Fibroblast of lung (primary cell): Measurements from ENCODE around the gene ZFAND2B. TPM values are rescaled to one million over a fixed set of nuclear protein-coding genes. Genes with fewer than 3 reads are reported as not detected.

ENCODE experiments used
- DNase-seq, 2 donors: peaks; one replicate each; pipeline versions ENCODE4 v3.0.0 to v3.0.0-alpha.2; 2010; ENCODE audit warnings: low read depth in 2 of 2
- H2AFZ ChIP-seq: 2 replicates; pipeline ENCODE4 v1.5.1; 2012; ENCODE audit warnings: low read length, control low read depth, inconsistent platforms
- H3K27ac ChIP-seq: 2 replicates; pipeline ENCODE4 v1.5.1; 2011; ENCODE audit warnings: low read length, control low read depth; ENCODE audit not compliant: insufficient read depth
- H3K27me3 ChIP-seq: 2 replicates; pipeline ENCODE4 v1.5.1; 2011; ENCODE audit warnings: mild to moderate bottlenecking, low read length; ENCODE audit not compliant: control insufficient read depth, insufficient read depth
- H3K36me3 ChIP-seq: 2 replicates; pipeline ENCODE4 v1.5.1; 2011; ENCODE audit warnings: low read length; ENCODE audit not compliant: control insufficient read depth, insufficient read depth
- H3K4me1 ChIP-seq: 2 replicates; pipeline ENCODE4 v1.5.1; 2011; ENCODE audit warnings: low read length; ENCODE audit not compliant: control insufficient read depth, insufficient read depth; ENCODE audit errors: extremely low read depth
- H3K4me2 ChIP-seq: 2 replicates; pipeline ENCODE4 v1.5.1; 2011; ENCODE audit warnings: low read length, control low read depth; ENCODE audit not compliant: insufficient read depth; ENCODE audit errors: extremely low read depth
- H3K4me3 ChIP-seq, 4 experiments: fragments of 200-600 bp in 1 of 4; sonication (generic) in 1 of 4; replicated peaks in 1 of 4; 2 replicates each; pipeline ENCODE4 v1.5.1; 2011 to 2016; ENCODE audit warnings: low read length in 4 of 4, low read depth in 3 of 4, mild to moderate bottlenecking in 3 of 4, control low read depth in 2 of 4, inconsistent platforms in 1 of 4, mixed read lengths in 1 of 4; ENCODE audit not compliant: insufficient read depth in 1 of 4; ENCODE audit errors: control extremely low read depth in 1 of 4
- H3K79me2 ChIP-seq: 2 replicates; pipeline ENCODE4 v1.5.1; 2012; ENCODE audit warnings: mild to moderate bottlenecking, low read length, inconsistent platforms; ENCODE audit not compliant: control insufficient read depth, insufficient read depth
- H3K9ac ChIP-seq: 2 replicates; pipeline ENCODE4 v1.5.1; 2011; ENCODE audit warnings: mild to moderate bottlenecking, low read length, control low read depth; ENCODE audit not compliant: insufficient read depth
- H3K9me3 ChIP-seq: 2 replicates; pipeline ENCODE4 v1.5.1; 2012; ENCODE audit warnings: low read depth, low read length; ENCODE audit not compliant: control insufficient read depth, insufficient read depth
- H4K20me1 ChIP-seq: 2 replicates; pipeline ENCODE4 v1.5.1; 2011; ENCODE audit warnings: low read length; ENCODE audit not compliant: control insufficient read depth, insufficient read depth; ENCODE audit errors: extremely low read depth
- EZH2 ChIP-seq: IDR thresholded peaks from 2 replicates; pipeline ENCODE4 v1.5.1; 2012; ENCODE audit warnings: low read length, control low read depth, mild to moderate bottlenecking; ENCODE audit errors: missing control alignments
- polyA plus RNA-seq, 2 donors: library from polyadenylated mRNA; depleted of rRNA in 1 of 2; stranded (reverse) in 1 of 2; unstranded in 1 of 2; fragments of >200 nt; gene quantifications; 2 replicates each; pipeline ENCODE4 v1.2.1, GENCODE V29; 2011 to 2012; ENCODE audit warnings: missing spikeins in 1 of 2
- total RNA-seq: library from RNA; depleted of rRNA; stranded (reverse); fragments of >200 nt; gene quantifications from 2 replicates; pipeline ENCODE4 v1.2.1, GENCODE V29; 2014
- TF ChIP-seq, protein P1 (sequence below), 2 donors: IDR thresholded peaks in 1 of 2; conservative IDR thresholded peaks in 1 of 2; 1 replicate in 1 of 2; 2 replicates in 1 of 2; pipeline ENCODE4 v1.5.1; 2011 to 2012; ENCODE audit warnings: low read length in 2 of 2, control low read depth in 1 of 2, inconsistent platforms in 1 of 2, low read depth in 1 of 2, mild to moderate bottlenecking in 1 of 2

Gene ZFAND2B
- total and polyA plus RNA-seq, 2 donors (not counting 1 experiment from before 2014, with no cell fraction given): 26.8 to 40.0 TPM

DNA sequence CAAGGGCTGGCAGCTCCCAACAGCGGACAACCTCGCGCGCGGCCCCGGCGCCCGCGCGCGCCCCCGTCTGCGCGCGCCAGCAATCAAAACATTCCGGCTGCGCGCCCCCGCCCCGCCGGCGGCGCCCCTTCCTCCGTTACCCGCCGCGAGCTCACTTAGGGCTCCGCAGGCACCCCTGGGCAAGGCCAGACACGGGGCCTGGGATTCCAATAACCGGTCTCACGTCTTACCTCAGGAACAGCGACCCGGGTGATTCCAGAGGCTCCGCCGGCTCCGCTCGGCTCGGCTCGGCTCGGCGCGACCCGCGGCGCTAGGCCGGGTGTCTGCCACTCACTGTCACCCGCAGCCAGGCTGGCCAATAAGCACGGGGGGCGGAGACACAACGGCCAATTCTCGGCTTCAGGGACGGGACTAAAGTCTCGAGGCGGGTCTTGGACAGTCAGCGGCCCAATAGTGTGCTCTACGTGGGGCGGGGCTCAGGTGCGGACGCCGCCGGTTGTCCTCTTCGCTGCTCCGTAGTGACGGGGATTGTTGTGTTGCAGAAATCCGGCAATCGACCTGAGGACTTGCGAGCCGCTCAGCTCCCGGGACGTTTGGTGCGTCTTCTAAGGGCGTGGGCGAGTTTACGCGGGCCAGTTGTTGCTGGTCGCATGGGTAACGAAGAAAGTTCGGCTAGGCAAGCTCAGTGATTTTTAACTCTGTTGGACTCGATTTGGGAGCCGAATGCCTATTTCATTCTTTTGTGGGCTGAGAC is 22.9 kb downstream of the ZFAND2B start, which contains the start of the genes ANKZF1 and ATG9A:
Gene ANKZF1, plus strand, starts transcription at position 502 of the 754 bp plus-strand sequence. CDS start 452 bp downstream, outside the sequence.
Gene ATG9A, minus strand, starts transcription at position 332 of the 754 bp plus-strand sequence. CDS start 1,612 bp downstream, outside the sequence.
- Histone ChIP-seq H3K4me1 (peaks cover 2% of the 10 kb centered on the region), H3K4me2 (peak within 1 kb of the TSS; percentile 97), H3K4me3 (peak within 1 kb of the TSS; percentile 59 to 91 (median 82)), H3K27me3 (no peaks in the 10 kb centered on the region), H3K36me3 (peaks cover 12% of the 10 kb centered on the region), H4K20me1 (no peaks in the 10 kb centered on the region), H3K9me3 (no peaks in the 10 kb centered on the region), H2AFZ (peak within 1 kb of the TSS; percentile 81), H3K79me2 (peaks cover 16% of the 10 kb centered on the region), H3K9ac (peak within 1 kb of the TSS; percentile 91), H3K27ac (peak within 1 kb of the TSS; percentile 81)
- TF ChIP-seq, protein P1, sequence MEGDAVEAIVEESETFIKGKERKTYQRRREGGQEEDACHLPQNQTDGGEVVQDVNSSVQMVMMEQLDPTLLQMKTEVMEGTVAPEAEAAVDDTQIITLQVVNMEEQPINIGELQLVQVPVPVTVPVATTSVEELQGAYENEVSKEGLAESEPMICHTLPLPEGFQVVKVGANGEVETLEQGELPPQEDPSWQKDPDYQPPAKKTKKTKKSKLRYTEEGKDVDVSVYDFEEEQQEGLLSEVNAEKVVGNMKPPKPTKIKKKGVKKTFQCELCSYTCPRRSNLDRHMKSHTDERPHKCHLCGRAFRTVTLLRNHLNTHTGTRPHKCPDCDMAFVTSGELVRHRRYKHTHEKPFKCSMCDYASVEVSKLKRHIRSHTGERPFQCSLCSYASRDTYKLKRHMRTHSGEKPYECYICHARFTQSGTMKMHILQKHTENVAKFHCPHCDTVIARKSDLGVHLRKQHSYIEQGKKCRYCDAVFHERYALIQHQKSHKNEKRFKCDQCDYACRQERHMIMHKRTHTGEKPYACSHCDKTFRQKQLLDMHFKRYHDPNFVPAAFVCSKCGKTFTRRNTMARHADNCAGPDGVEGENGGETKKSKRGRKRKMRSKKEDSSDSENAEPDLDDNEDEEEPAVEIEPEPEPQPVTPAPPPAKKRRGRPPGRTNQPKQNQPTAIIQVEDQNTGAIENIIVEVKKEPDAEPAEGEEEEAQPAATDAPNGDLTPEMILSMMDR (conservative IDR thresholded peaks at IDR 0.05 in 1 of 2, IDR thresholded peaks at IDR 0.05 in 1 of 2; ENCODE audit: low read depth in 1 of 2, low read length in 2 of 2): no peak
- no peak for TF ChIP-seq EZH2
- peak; percentile 98 to 99 for DNase-seq

DNA sequence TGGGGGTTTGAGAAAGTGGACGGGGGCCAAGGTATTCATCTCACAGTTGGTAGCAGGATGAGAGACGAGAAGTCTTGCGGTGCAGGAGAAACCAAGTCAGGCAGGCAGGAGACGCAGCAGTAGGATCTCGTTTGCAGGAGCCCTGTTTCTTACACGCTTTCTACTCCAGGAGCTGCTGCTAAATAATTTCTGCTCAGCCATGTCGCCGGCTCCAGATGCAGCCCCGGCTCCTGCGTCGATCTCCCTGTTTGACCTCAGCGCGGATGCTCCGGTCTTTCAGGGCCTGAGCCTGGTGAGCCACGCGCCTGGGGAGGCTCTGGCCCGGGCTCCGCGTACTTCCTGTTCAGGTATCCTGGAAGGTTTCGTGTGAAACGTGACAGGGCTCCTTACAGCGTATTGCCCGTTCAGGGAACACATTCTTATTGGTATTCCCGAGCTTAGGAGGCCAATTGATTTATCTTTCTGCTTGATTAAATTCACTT is 23.5 kb downstream of the ZFAND2B start:
- peak; percentile 36 to 38 for DNase-seq
- H3K4me2 ChIP-seq: peak overlapping the region; percentile 76
- H3K9ac ChIP-seq: peak overlapping the region; percentile 68
- H4K20me1 ChIP-seq: no peaks in the 10 kb centered on the region
- peaks cover 16% of the 10 kb centered on the region for H3K79me2 ChIP-seq
- no peaks in the 10 kb centered on the region for H3K27me3 ChIP-seq
- peak overlapping the region; percentile 73 for H3K27ac ChIP-seq
- no peaks in the 10 kb centered on the region for H3K9me3 ChIP-seq
- peaks cover 9% of the 10 kb centered on the region for H3K36me3 ChIP-seq
- H3K4me1 ChIP-seq: peaks cover 2% of the 10 kb centered on the region
- TF ChIP-seq EZH2: no peak
- TF ChIP-seq, protein P1 (conservative IDR thresholded peaks at IDR 0.05 in 1 of 2, IDR thresholded peaks at IDR 0.05 in 1 of 2; ENCODE audit: low read depth in 1 of 2, low read length in 2 of 2): no peak
- peak overlapping the region; percentile 81 for H2AFZ ChIP-seq
- peak overlapping the region; percentile 59 to 91 (median 82) for H3K4me3 ChIP-seq

DNA sequence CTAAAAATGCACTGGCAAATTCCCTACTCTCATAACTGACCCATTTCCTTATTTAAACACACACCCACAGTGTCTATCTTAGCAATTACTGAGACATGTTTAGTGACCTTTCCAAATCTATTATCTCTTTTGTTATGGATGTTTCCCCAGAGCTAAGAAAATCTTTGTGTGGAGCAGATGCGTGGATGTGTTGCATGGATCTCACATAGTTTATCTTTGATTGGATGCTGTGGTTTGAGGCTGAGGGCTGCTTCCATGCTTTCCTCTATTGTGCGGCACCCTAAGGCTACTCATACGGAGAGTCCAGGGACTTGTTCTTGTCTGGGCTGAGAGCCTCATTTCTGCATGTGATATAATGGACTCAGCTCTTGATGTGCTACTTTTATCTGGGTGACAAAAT is 27.7 kb downstream of the ZFAND2B start:
- Histone ChIP-seq H3K79me2 (peaks cover 1% of the 10 kb centered on the region), H4K20me1 (no peaks in the 10 kb centered on the region), H3K36me3 (peaks cover 18% of the 10 kb centered on the region), H3K4me1 (peaks cover 2% of the 10 kb centered on the region), H3K27me3 (no peaks in the 10 kb centered on the region), H3K4me3 (no peak overlapping the region), H3K9me3 (no peaks in the 10 kb centered on the region), H3K9ac (no peak overlapping the region), H3K27ac (no peak overlapping the region), H2AFZ (no peak overlapping the region), H3K4me2 (no peak overlapping the region)
- TF ChIP-seq EZH2: no peak
- no peak for DNase-seq
